HFF-Myc (cell line): Measurements from ENCODE around the gene KCNIP2.

ENCODE experiments used
- DNase-seq: peaks from one replicate; pipeline ENCODE4 v3.0.0-alpha.2; 2011; ENCODE audit warnings: low read depth; ENCODE audit errors: extremely low read depth
- H3K4me3 ChIP-seq: replicated peaks from 2 replicates; pipeline ENCODE4 v1.5.1; 2011; ENCODE audit warnings: low read depth, mild to moderate bottlenecking, control low read depth, low read length
- TF ChIP-seq, protein P1 (sequence below): IDR thresholded peaks from 2 replicates; pipeline ENCODE4 v1.5.1; 2012; ENCODE audit warnings: mild to moderate bottlenecking, low read depth, low read length, control low read depth; ENCODE audit errors: missing control alignments

KCNIP2 gene

DNA sequence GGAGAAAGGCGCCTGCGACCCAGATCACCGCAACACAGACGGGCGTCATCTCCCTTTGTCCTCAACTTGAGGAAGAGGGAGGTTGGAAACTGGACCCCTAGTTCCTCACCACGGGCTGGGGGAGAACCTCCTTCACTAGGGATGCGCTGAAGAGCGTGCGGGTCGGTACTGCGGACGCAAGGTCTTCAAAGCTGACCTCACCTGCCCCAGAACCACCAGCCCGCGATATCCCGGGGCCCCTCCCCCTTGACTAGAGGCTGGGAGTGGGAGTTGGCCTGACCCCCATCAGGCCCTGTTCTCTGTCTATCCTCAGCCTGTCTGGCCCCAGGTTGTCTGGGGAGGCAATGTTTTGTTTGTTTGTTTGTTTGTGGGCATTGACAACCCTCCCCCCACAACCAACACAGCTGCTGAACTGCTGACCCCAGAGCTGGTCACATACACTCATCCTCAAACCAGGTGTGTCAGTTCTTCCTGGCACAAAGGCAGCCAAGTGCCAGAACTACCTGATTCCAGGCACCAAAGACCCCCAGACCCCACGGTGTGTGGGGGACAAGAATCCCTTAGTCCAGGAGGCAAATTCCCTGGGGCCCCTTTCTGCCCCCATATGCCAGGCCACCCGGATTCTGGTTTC lies 63.3 kb downstream of the KCNIP2 start:
- peak overlapping the region; percentile 91 for H3K4me3 ChIP-seq
- DNase-seq = no peak
- TF ChIP-seq, protein P1, sequence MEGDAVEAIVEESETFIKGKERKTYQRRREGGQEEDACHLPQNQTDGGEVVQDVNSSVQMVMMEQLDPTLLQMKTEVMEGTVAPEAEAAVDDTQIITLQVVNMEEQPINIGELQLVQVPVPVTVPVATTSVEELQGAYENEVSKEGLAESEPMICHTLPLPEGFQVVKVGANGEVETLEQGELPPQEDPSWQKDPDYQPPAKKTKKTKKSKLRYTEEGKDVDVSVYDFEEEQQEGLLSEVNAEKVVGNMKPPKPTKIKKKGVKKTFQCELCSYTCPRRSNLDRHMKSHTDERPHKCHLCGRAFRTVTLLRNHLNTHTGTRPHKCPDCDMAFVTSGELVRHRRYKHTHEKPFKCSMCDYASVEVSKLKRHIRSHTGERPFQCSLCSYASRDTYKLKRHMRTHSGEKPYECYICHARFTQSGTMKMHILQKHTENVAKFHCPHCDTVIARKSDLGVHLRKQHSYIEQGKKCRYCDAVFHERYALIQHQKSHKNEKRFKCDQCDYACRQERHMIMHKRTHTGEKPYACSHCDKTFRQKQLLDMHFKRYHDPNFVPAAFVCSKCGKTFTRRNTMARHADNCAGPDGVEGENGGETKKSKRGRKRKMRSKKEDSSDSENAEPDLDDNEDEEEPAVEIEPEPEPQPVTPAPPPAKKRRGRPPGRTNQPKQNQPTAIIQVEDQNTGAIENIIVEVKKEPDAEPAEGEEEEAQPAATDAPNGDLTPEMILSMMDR = no peak

DNA sequence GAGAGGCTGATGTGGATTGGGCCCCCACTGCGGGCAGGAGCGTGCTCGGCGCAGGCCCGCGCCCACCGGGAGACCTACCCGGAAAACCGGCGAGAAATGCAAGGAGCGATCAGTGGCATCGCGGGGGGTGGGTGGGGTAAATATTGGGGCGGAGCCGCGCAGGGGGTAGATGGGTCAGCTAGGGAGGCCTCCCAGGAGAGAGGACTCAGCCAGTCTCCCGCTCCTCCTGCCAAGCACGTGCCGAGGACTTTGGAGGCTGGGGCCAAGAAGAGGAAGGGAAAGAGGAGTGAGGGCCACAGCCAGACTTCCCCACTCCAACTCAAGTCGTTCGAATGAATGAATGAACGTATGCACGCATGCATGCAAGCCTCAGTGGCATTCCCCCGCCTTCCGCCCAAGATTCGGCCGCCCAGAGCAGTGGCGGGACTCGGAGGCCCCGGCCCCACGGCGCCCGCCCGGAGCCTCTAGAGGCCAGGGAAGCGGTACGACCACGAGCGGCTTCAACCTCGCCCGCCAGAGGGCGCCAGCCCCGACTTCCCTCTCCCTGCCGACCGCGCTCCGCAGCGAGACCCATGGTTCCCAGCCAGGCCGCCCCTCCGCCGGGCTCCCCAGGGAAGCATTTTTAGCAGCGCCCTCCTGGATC lies 63.9 kb downstream of the KCNIP2 start:
- TF ChIP-seq, protein P1 = peak; percentile 77
- no peak for DNase-seq
- no peak overlapping the region; the same call in 1 of the 2 replicates for H3K4me3 ChIP-seq

- TF ChIP-seq, protein P1 = no peak
- no peak for DNase-seq
- H3K4me3 ChIP-seq = no peak overlapping the region
Observed at GRCh38 chr10:101778781-101779543, 64.6 kb downstream of the KCNIP2 start.

DNA sequence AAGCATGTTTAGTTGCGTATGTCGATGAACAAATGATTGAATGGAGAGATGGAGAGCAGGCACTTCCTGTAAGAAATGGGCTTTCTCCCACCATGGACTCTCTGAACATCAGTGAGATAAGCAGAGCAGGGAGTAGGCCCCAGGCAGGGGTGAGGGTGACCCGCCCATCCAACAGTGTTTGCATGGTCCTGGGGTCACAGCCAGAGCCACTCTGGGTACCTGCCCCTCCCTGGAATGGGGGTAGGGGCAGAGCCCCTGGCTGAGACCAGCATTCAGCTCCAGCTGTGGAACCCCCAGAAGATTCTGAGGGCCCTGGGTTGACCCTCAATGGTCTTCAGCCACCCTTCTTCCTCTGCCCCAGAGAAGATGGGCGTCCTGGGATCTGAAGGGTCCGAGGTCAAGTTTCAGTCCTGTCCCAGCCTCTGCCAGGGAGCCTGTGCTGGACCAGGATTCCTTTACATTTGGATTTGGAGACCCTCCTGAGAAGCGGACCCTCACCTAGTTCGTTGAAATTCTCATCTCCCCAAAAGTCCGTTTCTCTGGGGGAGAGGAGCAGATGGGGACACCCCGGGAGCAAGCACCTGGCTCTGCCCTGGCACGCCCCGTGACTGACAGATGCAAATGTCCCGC lies 65.3 kb downstream of the KCNIP2 start:
- TF ChIP-seq, protein P1 = no peak
- no peak for DNase-seq
- H3K4me3 ChIP-seq = no peak overlapping the region

DNA sequence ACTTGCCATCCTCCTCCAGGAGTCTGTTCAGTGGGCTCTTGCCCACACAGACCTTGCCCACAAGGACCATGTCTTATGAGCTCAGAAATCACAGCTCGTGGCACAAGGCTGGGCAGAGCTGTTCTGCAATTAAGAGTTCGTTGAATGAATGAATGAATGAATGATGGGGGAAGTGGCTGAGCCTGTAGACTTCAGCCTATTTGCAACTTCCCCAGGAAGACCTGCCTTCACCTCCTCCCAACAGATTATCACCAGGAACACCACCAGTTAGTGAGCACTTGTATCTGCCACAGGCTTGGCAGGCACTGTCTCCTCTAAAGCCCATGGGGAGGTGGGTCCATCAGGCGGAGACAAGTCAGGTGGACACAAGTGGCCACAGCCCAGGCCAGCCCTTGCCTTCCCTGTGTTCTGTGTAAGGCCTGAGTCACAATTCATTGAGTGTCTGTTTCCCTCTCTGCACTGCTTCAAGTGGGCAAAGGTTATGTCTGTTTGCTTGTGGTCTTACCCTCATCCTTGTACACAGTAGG lies 65.9 kb downstream of the KCNIP2 start:
- DNase-seq = no peak
- TF ChIP-seq, protein P1 = no peak
- H3K4me3 ChIP-seq = no peak overlapping the region

DNA sequence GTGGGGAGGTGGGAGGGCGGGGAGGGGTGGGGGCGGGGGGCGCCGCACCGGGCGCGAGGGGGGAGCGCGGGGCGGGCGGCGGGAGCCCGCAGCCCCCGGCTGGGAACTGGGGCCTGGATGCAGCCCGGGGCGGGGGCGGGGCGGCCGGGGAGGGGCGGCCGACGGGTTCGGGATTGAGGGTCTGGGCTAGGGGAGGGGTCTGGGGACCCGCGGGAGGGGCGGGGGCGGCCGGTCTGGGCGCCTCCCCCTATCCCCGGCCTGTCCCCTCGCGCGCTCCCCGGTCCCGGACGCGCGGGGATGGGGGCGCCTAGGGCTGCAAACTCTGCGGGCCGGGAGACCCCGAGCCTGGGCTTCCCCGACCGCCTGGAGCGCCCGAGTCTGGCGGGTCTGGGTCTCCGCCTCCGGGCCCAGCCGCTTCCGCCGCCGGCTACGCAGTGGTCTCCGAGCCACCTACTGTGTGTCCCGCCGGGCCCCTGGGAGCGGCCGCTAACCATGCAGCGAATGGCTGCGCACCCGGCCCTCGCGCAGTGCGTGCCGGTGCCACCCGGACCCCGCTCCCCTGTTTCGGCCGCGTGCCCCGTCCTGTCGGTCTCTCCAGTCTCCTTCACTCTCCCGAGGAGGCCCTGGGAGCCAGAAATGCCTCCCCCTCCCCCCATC lies 67.3 kb downstream of the KCNIP2 start:
- no peak for DNase-seq
- no peak overlapping the region for H3K4me3 ChIP-seq
- TF ChIP-seq, protein P1 = no peak
